Hippocampal formation (tissue), 2 donors: ENCODE results near the gene PTPN21.
"Not testable (repeated sequence)": the region's sequence is repeated elsewhere in the genome, so short reads cannot be mapped to it uniquely, and the experiment has no call there.

Experiments used
- DNase-seq, 2 donors: peaks; one replicate each; lab custom pipeline; 2025; lab: John Stamatoyannopoulos, UW

PTPN21 gene

DNA sequence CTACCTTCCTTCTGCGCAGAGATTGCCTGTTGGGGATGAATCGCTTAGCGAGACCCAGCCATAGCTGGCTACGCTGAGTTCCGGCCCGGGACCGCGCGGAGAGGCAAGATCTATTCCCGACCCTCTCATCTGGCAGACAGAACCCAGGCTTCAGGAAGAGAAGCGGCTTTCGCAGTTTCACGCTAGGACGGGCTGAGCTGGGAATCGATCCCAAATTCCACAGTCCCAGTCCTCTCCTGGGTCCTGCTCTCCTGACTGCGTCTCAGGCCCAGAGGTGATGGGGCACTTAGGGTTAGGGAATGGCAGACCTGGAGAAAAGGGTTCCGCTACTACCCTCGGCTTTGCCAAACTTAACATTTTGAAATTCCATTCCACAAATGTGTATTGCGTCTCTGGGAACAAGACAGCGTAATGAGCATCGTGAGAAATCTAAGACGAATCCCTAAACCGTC is 2.8 kb downstream of the PTPN21 start:
- peak in 1 of 2 donors; percentile 18 for DNase-seq

DNA sequence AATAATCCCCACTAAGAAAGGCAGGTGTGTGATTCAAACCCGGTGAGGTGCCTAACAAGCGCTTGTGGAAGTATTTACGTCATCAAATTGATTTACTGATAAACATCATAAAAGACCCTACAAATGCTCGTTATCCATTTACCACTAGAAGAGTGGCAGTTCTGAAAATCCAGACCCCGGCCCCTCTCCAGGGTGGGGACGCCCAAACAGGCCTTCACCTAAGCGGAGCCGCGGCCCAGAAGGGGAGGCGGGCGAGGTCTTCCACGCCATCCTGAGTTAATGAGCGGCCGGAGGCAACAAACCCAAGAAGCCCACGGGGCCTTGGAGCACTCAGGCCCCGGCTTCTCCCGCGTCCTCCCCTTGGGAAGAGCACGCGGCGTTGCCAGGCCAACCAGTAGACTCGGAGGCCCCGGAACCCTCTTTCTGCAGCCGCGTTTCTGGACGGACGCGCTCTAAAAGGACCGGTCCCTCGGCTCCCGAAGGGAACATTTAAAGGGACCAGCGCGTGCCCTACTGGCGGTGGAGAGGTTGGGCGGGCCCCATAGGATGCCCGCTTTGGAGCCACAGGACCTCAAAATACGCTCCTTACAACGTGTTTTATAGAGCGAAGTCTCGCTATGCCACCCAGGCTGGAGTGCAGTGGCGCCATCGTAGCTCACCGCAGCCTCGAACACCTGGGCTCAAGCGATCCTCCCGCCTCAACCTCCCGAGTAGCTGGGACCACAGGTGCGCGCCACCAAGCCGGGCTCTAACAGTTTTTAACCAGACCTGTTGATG is 3.5 kb downstream of the PTPN21 start:
- peak; percentile 77 to 81 for DNase-seq

GRCh38 chr14:88550078-88550477 is 4.7 kb downstream of the PTPN21 start:
- DNase-seq, result no peak

GRCh38 chr14:88547386-88547780 is 7.4 kb downstream of the PTPN21 start:
- no peak for DNase-seq

- no peak for DNase-seq
Measured at GRCh38 chr14:88546621-88547385, 8.0 kb downstream of the PTPN21 start.

- no peak for DNase-seq
Measured at GRCh38 chr14:88545256-88545655, 9.6 kb downstream of the PTPN21 start.

- DNase-seq, result no peak
Measured at GRCh38 chr14:88542857-88543795, 11.7 kb downstream of the PTPN21 start.

- DNase-seq, result no peak
Measured at GRCh38 chr14:88541324-88541723, 13.5 kb downstream of the PTPN21 start.

GRCh38 chr14:88535813-88536212 is 19.0 kb downstream of the PTPN21 start:
- no peak for DNase-seq

DNA sequence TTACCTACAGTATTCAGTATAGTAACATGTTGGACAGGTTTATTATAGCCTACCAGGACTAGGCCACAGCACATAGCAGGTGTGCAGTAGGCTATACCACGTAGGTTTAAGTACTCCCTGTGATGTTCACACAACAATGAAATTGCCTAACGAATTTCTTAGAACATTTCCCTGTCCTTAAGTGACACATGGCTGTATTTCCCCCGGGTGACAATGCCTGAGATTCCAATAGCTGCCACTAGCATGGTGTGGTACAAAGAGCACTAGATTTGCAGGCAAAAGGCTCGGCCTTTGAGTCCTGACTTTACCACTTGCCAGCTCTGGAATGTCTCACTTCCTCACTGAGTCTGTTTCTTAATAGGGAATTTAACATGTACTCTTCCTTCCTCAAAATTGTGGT is 19.7 kb downstream of the PTPN21 start:
- no peak for DNase-seq

DNA sequence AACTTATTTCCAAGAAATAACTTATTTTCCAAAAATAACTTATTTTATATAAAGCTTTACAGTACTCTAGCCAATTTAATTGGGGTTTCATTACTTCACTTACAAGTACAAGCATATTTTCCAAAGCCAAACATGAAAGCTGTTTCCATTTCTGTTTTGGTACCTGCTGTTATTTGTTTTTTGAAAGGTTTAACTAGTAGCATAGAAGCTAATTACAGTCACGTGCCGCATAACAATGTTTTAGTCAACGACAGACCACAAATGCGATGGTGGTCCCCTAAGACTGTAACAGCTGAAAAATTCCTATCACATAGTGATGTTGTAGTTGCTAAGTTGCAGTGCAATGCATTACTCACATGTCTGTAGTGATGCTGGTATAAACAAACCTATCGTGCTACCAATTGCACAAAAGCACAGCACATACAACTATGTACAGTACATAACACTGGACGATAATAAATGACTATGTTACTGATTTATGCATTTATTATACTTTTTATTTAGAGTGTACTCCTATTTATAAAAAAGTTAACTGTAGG is 21.7 kb downstream of the PTPN21 start:
- no peak for DNase-seq

GRCh38 chr14:88529889-88530288 is 24.9 kb downstream of the PTPN21 start:
- not testable (repeated sequence) for DNase-seq

DNA sequence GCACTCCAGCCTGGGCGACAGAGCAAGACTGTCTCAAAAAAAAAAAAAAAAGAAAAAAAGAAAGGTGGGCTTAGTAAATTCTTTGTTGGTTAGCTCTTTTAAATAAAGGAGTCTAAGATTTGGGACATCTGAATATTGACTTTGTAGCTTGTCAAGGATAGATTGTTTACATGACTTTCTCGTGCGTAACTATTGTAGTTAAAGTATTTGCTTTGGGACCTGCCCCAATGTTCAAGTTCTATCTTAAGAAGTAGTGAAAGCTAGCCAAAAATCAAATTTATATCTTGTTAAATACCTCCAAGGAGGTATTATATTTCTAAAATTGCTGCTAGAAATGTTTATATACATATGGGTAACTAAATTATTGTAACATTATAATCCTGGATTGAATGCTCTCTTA is 32.4 kb downstream of the PTPN21 start:
- DNase-seq, result no peak

DNA sequence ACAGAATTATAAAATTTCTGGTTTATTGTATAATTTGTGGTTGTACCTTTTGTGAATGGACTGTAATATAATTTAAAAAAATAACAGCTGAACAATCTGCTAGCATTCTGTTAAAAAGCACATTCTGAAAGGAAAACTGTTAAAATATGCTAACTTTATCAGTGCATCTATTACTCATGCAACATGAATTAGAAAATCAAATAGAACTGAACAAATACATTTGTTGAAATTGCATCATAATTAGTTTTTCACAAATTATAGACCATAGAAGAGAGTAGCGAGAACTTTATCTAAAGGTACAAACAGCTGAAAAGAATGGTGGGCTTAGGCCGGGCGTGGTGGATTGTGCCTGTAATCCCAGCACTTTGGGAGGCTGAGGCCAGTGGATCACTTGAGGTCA is 33.0 kb downstream of the PTPN21 start:
- no peak for DNase-seq

- no peak for DNase-seq
Measured at GRCh38 chr14:88519907-88520306, 34.9 kb downstream of the PTPN21 start.

- DNase-seq, result no peak
Measured at GRCh38 chr14:88518592-88519512, 36.0 kb downstream of the PTPN21 start.

GRCh38 chr14:88516861-88517357 is 37.9 kb downstream of the PTPN21 start:
- no peak for DNase-seq

- no peak for DNase-seq
Measured at GRCh38 chr14:88515499-88516221, 39.1 kb downstream of the PTPN21 start.

- no peak for DNase-seq
Measured at GRCh38 chr14:88507208-88507607, 47.6 kb downstream of the PTPN21 start.

- no peak for DNase-seq
Measured at GRCh38 chr14:88505621-88506020, 49.2 kb downstream of the PTPN21 start.
